ENCODE measurements around the gene OSER1. TPM values are rescaled to one million over a fixed set of nuclear protein-coding genes. Genes with fewer than 3 reads are reported as not detected.
"Not testable (repeated sequence)": the region's sequence is repeated elsewhere in the genome, so short reads cannot be mapped to it uniquely, and the experiment has no call there.

Gene OSER1
- polyA plus RNA-seq, 1 donor = 43.4 TPM

GRCh38 chr20:44204156-44204831 is 6.3 kb downstream of the OSER1 start:
- DNase-seq = no peak
- Histone ChIP-seq H3K9me3 (ENCODE audit: control insufficient read depth, low read depth, low read length) (no peaks in the 10 kb centered on the region), H3K4me3 (ENCODE audit: low read length) (no peak overlapping the region), H3K27me3 (ENCODE audit: control insufficient read depth, insufficient read depth, low read length) (no peaks in the 10 kb centered on the region), H3K4me1 (ENCODE audit: control insufficient read depth, insufficient read depth, low read length) (peaks cover 6% of the 10 kb centered on the region), H3K36me3 (ENCODE audit: control insufficient read depth, insufficient read depth, low read length) (peaks cover 41% of the 10 kb centered on the region), H3K27ac (ENCODE audit: low read length) (no peak overlapping the region)
- WGBS (ENCODE audit: insufficient coverage, low lambda C conversion rate) = 100% methylated on average over 4 of the region's 4 CpGs

GRCh38 chr20:44203161-44203560 is 7.4 kb downstream of the OSER1 start:
- peaks cover 48% of the 10 kb centered on the region for H3K36me3 ChIP-seq (ENCODE audit: control insufficient read depth, insufficient read depth, low read length)
- WGBS (ENCODE audit: insufficient coverage, low lambda C conversion rate) = 100% methylated on average over 1 of the region's 2 CpGs
- H3K4me1 ChIP-seq (ENCODE audit: control insufficient read depth, insufficient read depth, low read length) = peaks cover 2% of the 10 kb centered on the region
- no peaks in the 10 kb centered on the region for H3K9me3 ChIP-seq (ENCODE audit: control insufficient read depth, low read depth, low read length)
- H3K4me3 ChIP-seq (ENCODE audit: low read length) = no peak overlapping the region
- H3K27me3 ChIP-seq (ENCODE audit: control insufficient read depth, insufficient read depth, low read length) = no peaks in the 10 kb centered on the region
- DNase-seq = no peak
- H3K27ac ChIP-seq (ENCODE audit: low read length) = no peak overlapping the region

- H3K4me1 ChIP-seq (ENCODE audit: control insufficient read depth, insufficient read depth, low read length) = no peaks in the 10 kb centered on the region
- H3K9me3 ChIP-seq (ENCODE audit: control insufficient read depth, low read depth, low read length) = no peaks in the 10 kb centered on the region
- H3K27ac ChIP-seq (ENCODE audit: low read length) = no peak overlapping the region
- DNase-seq = no peak
- H3K27me3 ChIP-seq (ENCODE audit: control insufficient read depth, insufficient read depth, low read length) = no peaks in the 10 kb centered on the region
- 100% methylated on average over 1 of the region's 2 CpGs for WGBS (ENCODE audit: insufficient coverage, low lambda C conversion rate)
- H3K4me3 ChIP-seq (ENCODE audit: low read length) = no peak overlapping the region
- peaks cover 66% of the 10 kb centered on the region for H3K36me3 ChIP-seq (ENCODE audit: control insufficient read depth, insufficient read depth, low read length)
Observed at GRCh38 chr20:44200983-44201382, 9.6 kb downstream of the OSER1 start.

- Histone ChIP-seq H3K9me3 (ENCODE audit: control insufficient read depth, low read depth, low read length) (no peaks in the 10 kb centered on the region), H3K27me3 (ENCODE audit: control insufficient read depth, insufficient read depth, low read length) (no peaks in the 10 kb centered on the region), H3K27ac (ENCODE audit: low read length) (no peak overlapping the region), H3K4me3 (ENCODE audit: low read length) (no peak overlapping the region), H3K4me1 (ENCODE audit: control insufficient read depth, insufficient read depth, low read length) (no peaks in the 10 kb centered on the region), H3K36me3 (ENCODE audit: control insufficient read depth, insufficient read depth, low read length) (peaks cover 65% of the 10 kb centered on the region)
- 78% methylated on average over 3 of the region's 4 CpGs for WGBS (ENCODE audit: insufficient coverage, low lambda C conversion rate)
- no peak for DNase-seq
Observed at GRCh38 chr20:44200371-44200770, 10.2 kb downstream of the OSER1 start.

- no peak for DNase-seq
- H3K4me1 ChIP-seq (ENCODE audit: control insufficient read depth, insufficient read depth, low read length) = no peaks in the 10 kb centered on the region
- H3K27me3 ChIP-seq (ENCODE audit: control insufficient read depth, insufficient read depth, low read length) = no peaks in the 10 kb centered on the region
- H3K4me3 ChIP-seq (ENCODE audit: low read length) = no peak overlapping the region
- H3K9me3 ChIP-seq (ENCODE audit: control insufficient read depth, low read depth, low read length) = no peaks in the 10 kb centered on the region
- no CpG with 5 or more reads among the region's 4 CpGs for WGBS (ENCODE audit: insufficient coverage, low lambda C conversion rate)
- H3K27ac ChIP-seq (ENCODE audit: low read length) = no peak overlapping the region
- H3K36me3 ChIP-seq (ENCODE audit: control insufficient read depth, insufficient read depth, low read length) = peaks cover 62% of the 10 kb centered on the region
Observed at GRCh38 chr20:44199877-44200276, 10.7 kb downstream of the OSER1 start.

- H3K4me3 ChIP-seq (ENCODE audit: low read length) = no peak overlapping the region
- no peaks in the 10 kb centered on the region for H3K9me3 ChIP-seq (ENCODE audit: control insufficient read depth, low read depth, low read length)
- no peaks in the 10 kb centered on the region for H3K27me3 ChIP-seq (ENCODE audit: control insufficient read depth, insufficient read depth, low read length)
- no peak for DNase-seq
- WGBS (ENCODE audit: insufficient coverage, low lambda C conversion rate) = no CpG with 5 or more reads among the region's 4 CpGs
- H3K36me3 ChIP-seq (ENCODE audit: control insufficient read depth, insufficient read depth, low read length) = peaks cover 56% of the 10 kb centered on the region
- H3K4me1 ChIP-seq (ENCODE audit: control insufficient read depth, insufficient read depth, low read length) = no peaks in the 10 kb centered on the region
- H3K27ac ChIP-seq (ENCODE audit: low read length) = no peak overlapping the region
Observed at GRCh38 chr20:44198872-44199271, 11.7 kb downstream of the OSER1 start.

- Histone ChIP-seq H3K36me3 (ENCODE audit: control insufficient read depth, insufficient read depth, low read length) (peaks cover 44% of the 10 kb centered on the region), H3K27ac (ENCODE audit: low read length) (no peak overlapping the region), H3K4me3 (ENCODE audit: low read length) (no peak overlapping the region), H3K27me3 (ENCODE audit: control insufficient read depth, insufficient read depth, low read length) (no peaks in the 10 kb centered on the region), H3K9me3 (ENCODE audit: control insufficient read depth, low read depth, low read length) (no peaks in the 10 kb centered on the region), H3K4me1 (ENCODE audit: control insufficient read depth, insufficient read depth, low read length) (no peaks in the 10 kb centered on the region)
- 100% methylated on average over 1 of the region's 3 CpGs for WGBS (ENCODE audit: insufficient coverage, low lambda C conversion rate)
- no peak for DNase-seq
Observed at GRCh38 chr20:44196271-44196670, 14.3 kb downstream of the OSER1 start.

GRCh38 chr20:44195605-44196004 is 15.0 kb downstream of the OSER1 start:
- Histone ChIP-seq H3K36me3 (ENCODE audit: control insufficient read depth, insufficient read depth, low read length) (peaks cover 40% of the 10 kb centered on the region), H3K4me1 (ENCODE audit: control insufficient read depth, insufficient read depth, low read length) (no peaks in the 10 kb centered on the region), H3K27ac (ENCODE audit: low read length) (no peak overlapping the region), H3K27me3 (ENCODE audit: control insufficient read depth, insufficient read depth, low read length) (peaks cover 2% of the 10 kb centered on the region), H3K4me3 (ENCODE audit: low read length) (no peak overlapping the region), H3K9me3 (ENCODE audit: control insufficient read depth, low read depth, low read length) (no peaks in the 10 kb centered on the region)
- DNase-seq = no peak
- no CpG with 5 or more reads among the region's 1 CpG for WGBS (ENCODE audit: insufficient coverage, low lambda C conversion rate)

GRCh38 chr20:44193801-44194200 is 16.8 kb downstream of the OSER1 start:
- peaks cover 2% of the 10 kb centered on the region for H3K27me3 ChIP-seq (ENCODE audit: control insufficient read depth, insufficient read depth, low read length)
- no peak for DNase-seq
- no peak overlapping the region for H3K4me3 ChIP-seq (ENCODE audit: low read length)
- H3K4me1 ChIP-seq (ENCODE audit: control insufficient read depth, insufficient read depth, low read length) = peaks cover under 1% of the 10 kb centered on the region
- no peak overlapping the region for H3K27ac ChIP-seq (ENCODE audit: low read length)
- peaks cover 25% of the 10 kb centered on the region for H3K36me3 ChIP-seq (ENCODE audit: control insufficient read depth, insufficient read depth, low read length)
- WGBS (ENCODE audit: insufficient coverage, low lambda C conversion rate) = 67% methylated on average over 2 of the region's 2 CpGs
- H3K9me3 ChIP-seq (ENCODE audit: control insufficient read depth, low read depth, low read length) = no peaks in the 10 kb centered on the region

- not testable (repeated sequence) for DNase-seq; H3K27me3 ChIP-seq (ENCODE audit: control insufficient read depth, insufficient read depth, low read length); H3K36me3 ChIP-seq (ENCODE audit: control insufficient read depth, insufficient read depth, low read length); H3K9me3 ChIP-seq (ENCODE audit: control insufficient read depth, low read depth, low read length); H3K4me3 ChIP-seq (ENCODE audit: low read length); H3K27ac ChIP-seq (ENCODE audit: low read length)
- no CpG with 5 or more reads among the region's 5 CpGs for WGBS (ENCODE audit: insufficient coverage, low lambda C conversion rate)
- peaks cover 13% of the 10 kb centered on the region for H3K4me1 ChIP-seq (ENCODE audit: control insufficient read depth, insufficient read depth, low read length)
Observed at GRCh38 chr20:44191640-44192039, 18.9 kb downstream of the OSER1 start.

GRCh38 chr20:44190197-44190852 is 20.2 kb downstream of the OSER1 start:
- H3K4me1 ChIP-seq (ENCODE audit: control insufficient read depth, insufficient read depth, low read length) = peaks cover 13% of the 10 kb centered on the region
- H3K4me3 ChIP-seq (ENCODE audit: low read length); H3K27me3 ChIP-seq (ENCODE audit: control insufficient read depth, insufficient read depth, low read length); H3K27ac ChIP-seq (ENCODE audit: low read length); H3K9me3 ChIP-seq (ENCODE audit: control insufficient read depth, low read depth, low read length); H3K36me3 ChIP-seq (ENCODE audit: control insufficient read depth, insufficient read depth, low read length): not testable (repeated sequence)
- 50% methylated on average over 3 of the region's 15 CpGs for WGBS (ENCODE audit: insufficient coverage, low lambda C conversion rate)
- DNase-seq = peak; percentile 49 to 51

All from large intestine (tissue), 3 donors.